GM23338 (cell line): ENCODE results near the gene GRID2IP.

ENCODE experiments used
- EZH2 ChIP-seq: fragments of 200-600 bp; sonication (generic); IDR thresholded peaks from one replicate; pipeline ENCODE4 v1.8.0; 2017; ENCODE audit warnings: antibody characterized with exemption, mild to moderate bottlenecking, low read depth; ENCODE audit not compliant: unreplicated experiment
- EZH2phosphoT487 ChIP-seq: fragments of 200-600 bp; sonication (generic); IDR thresholded peaks from one replicate; pipeline ENCODE4 v1.8.1; 2018; ENCODE audit warnings: antibody characterized with exemption; ENCODE audit not compliant: unreplicated experiment
- NANOG ChIP-seq: IDR thresholded peaks from 2 replicates; pipeline ENCODE4 v1.6.1; 2016; ENCODE audit warnings: antibody characterized with exemption, borderline replicate concordance
- TF ChIP-seq, protein P1 (sequence below), 2 experiments: fragments of 200-600 bp in 1 of 2; sonication (generic) in 1 of 2; conservative IDR thresholded peaks; 2 replicates each; pipeline versions ENCODE4 v1.5.1 to v1.6.1; 2016 to 2017; ENCODE audit warnings: antibody characterized with exemption in 2 of 2, low read depth in 2 of 2, mild to moderate bottlenecking in 2 of 2, moderate library complexity in 1 of 2

DNA sequence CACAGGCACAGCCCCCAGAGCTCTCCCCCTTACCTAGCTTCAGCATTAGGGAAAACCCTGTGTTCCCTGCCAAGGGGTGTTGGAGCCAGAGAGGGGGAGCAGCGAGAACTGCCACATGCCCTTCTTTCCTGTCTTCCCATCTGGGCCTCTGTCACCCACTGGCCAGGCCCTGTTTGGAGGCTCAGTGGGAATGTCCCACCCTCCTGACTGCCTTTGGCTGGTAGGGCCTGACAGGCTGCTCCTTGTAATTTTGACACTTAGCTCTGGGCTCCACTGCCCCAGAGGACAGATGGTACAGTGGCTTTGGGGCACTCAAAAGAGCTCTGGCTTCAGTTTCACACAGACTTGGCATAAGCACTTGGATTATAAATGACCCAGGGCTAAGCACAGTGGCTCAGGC is 50.6 kb downstream of the GRID2IP start:
- TF ChIP-seq EZH2phosphoT487 (no peak), EZH2 (no peak), NANOG (no peak)
- TF ChIP-seq, protein P1, sequence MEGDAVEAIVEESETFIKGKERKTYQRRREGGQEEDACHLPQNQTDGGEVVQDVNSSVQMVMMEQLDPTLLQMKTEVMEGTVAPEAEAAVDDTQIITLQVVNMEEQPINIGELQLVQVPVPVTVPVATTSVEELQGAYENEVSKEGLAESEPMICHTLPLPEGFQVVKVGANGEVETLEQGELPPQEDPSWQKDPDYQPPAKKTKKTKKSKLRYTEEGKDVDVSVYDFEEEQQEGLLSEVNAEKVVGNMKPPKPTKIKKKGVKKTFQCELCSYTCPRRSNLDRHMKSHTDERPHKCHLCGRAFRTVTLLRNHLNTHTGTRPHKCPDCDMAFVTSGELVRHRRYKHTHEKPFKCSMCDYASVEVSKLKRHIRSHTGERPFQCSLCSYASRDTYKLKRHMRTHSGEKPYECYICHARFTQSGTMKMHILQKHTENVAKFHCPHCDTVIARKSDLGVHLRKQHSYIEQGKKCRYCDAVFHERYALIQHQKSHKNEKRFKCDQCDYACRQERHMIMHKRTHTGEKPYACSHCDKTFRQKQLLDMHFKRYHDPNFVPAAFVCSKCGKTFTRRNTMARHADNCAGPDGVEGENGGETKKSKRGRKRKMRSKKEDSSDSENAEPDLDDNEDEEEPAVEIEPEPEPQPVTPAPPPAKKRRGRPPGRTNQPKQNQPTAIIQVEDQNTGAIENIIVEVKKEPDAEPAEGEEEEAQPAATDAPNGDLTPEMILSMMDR (conservative IDR thresholded peaks at IDR 0.05; ENCODE audit: low read depth in 2 of 2) = no peak
